PFSK-1 (cell line): ENCODE measurements around the gene SRSF2.

Source experiments
- FOXP2 ChIP-seq: optimal IDR thresholded peaks from 2 replicates; pipeline ENCODE3; 2011; ENCODE audit warnings: borderline replicate concordance, control low read depth, inconsistent platforms; ENCODE audit not compliant: insufficient read depth; ENCODE audit errors: extremely low read length, extremely low read depth
- POLR2AphosphoS5 ChIP-seq: IDR thresholded peaks from 2 replicates; pipeline ENCODE4 v1.6.1; 2012; ENCODE audit warnings: low read depth, mild to moderate bottlenecking, control low read depth, low read length, moderate library complexity
- SIN3A ChIP-seq: IDR thresholded peaks from 2 replicates; pipeline ENCODE4 v1.6.1; 2012; ENCODE audit warnings: mild to moderate bottlenecking, low read length, moderate library complexity, borderline replicate concordance; ENCODE audit not compliant: insufficient read depth

DNA sequence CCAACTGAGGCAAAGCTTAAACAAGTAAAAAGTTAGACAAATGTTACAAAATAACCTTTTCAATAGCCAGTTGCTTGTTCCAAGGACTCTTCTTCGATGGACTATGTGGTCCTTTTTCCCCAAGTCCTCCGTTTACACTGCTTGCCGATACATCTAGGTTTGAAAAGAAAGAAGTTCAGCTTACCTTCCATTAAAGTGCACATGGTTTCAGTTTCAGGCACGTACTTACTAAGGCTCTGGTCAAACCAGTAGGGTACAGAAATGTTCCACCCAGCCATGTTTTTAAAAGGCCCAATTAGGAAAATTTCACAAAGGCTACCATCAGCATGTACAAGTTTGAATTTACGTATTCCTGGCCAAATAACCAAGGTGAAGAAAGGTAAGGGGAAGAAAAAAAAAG, 2.1 kb downstream of the SRSF2 start:
- no peak; the same call in 1 of the 2 replicates for TF ChIP-seq POLR2AphosphoS5
- TF ChIP-seq FOXP2 = no peak
- no peak for TF ChIP-seq SIN3A
